ENCODE measurements around the gene DOC2A. TPM values are rescaled to one million over a fixed set of nuclear protein-coding genes. Genes with fewer than 3 reads are reported as not detected.

The DOC2A gene
- total and polyA plus RNA-seq, 2 experiments from 2014 or later: 9.8 to 10.0 TPM

- no peak overlapping the region for H3K27ac ChIP-seq (ENCODE audit: low read depth)
- no peak overlapping the region for H2AFZ ChIP-seq
- no peaks in the 10 kb centered on the region; the same call in 1 of the 2 replicates for H4K20me1 ChIP-seq (replicated peaks; ENCODE audit: insufficient read depth)
- H3K79me2 ChIP-seq (replicated peaks; ENCODE audit: insufficient read depth): no peaks in the 10 kb centered on the region
- no peaks in the 10 kb centered on the region for H3K27me3 ChIP-seq (ENCODE audit: insufficient read depth)
- TF ChIP-seq POLR2AphosphoS5 (IDR thresholded peaks at IDR 0.05; ENCODE audit: low read depth): no peak
- TF ChIP-seq CREB1 (CRISPR knock-in tag; IDR thresholded peaks at IDR 0.05; ENCODE audit: low read depth): no peak
- no peak for TF ChIP-seq CTCF (conservative IDR thresholded peaks at IDR 0.05; ENCODE audit: low read depth in 2 of 2)
- TF ChIP-seq JUNB (IDR thresholded peaks at IDR 0.05; ENCODE audit: unreplicated experiment): no peak
- DNase-seq (ENCODE audit: low spot score): no peak
- H3K27me3 Mint-ChIP-seq (ENCODE audit: insufficient read depth, low read depth, poor library complexity): peaks cover 5% of the 10 kb centered on the region
- peaks cover 71% of the 10 kb centered on the region for H3K36me3 Mint-ChIP-seq (ENCODE audit: low read depth)
- no peak overlapping the region; the same call in 2 of the 3 replicates for H3K4me3 Mint-ChIP-seq
- ATAC-seq: no peak
- H3K4me1 Mint-ChIP-seq: no peaks in the 10 kb centered on the region; the same call in 2 of the 3 replicates
- H3K4me3 ChIP-seq: no peak overlapping the region
- H3K9me3 Mint-ChIP-seq: no peaks in the 10 kb centered on the region; the same call in 1 of the 3 replicates
- no peaks in the 10 kb centered on the region for H3K4me1 ChIP-seq (ENCODE audit: insufficient read depth)
- H3K4me2 ChIP-seq: no peak overlapping the region
- no peaks in the 10 kb centered on the region for H3K9me2 ChIP-seq (ENCODE audit: insufficient read depth)
- no peaks in the 10 kb centered on the region for H3F3A ChIP-seq (replicated peaks; ENCODE audit: low read depth)
- no peak overlapping the region for H3K27ac Mint-ChIP-seq
- H3K36me3 ChIP-seq (ENCODE audit: insufficient read depth): peaks cover 29% of the 10 kb centered on the region
Observed at GRCh38 chr16:29984137-29984763, 26.6 kb downstream of the DOC2A start.

- Histone ChIP-seq H3F3A (replicated peaks; ENCODE audit: low read depth) (no peaks in the 10 kb centered on the region), H3K27me3 (ENCODE audit: insufficient read depth) (no peaks in the 10 kb centered on the region), H3K36me3 (ENCODE audit: insufficient read depth) (peaks cover 29% of the 10 kb centered on the region), H3K79me2 (replicated peaks; ENCODE audit: insufficient read depth) (no peaks in the 10 kb centered on the region), H4K20me1 (replicated peaks; ENCODE audit: insufficient read depth) (no peaks in the 10 kb centered on the region; the same call in 1 of the 2 replicates), H3K4me1 (ENCODE audit: insufficient read depth) (no peaks in the 10 kb centered on the region), H3K9me2 (ENCODE audit: insufficient read depth) (no peaks in the 10 kb centered on the region), H3K4me3 (no peak overlapping the region), H3K4me2 (no peak overlapping the region), H2AFZ (no peak overlapping the region), H3K27ac (ENCODE audit: low read depth) (no peak overlapping the region)
- Mint-ChIP-seq H3K36me3 (ENCODE audit: low read depth) (peaks cover 69% of the 10 kb centered on the region), H3K4me1 (no peaks in the 10 kb centered on the region; the same call in 2 of the 3 replicates), H3K27me3 (ENCODE audit: insufficient read depth, low read depth, poor library complexity) (peaks cover 5% of the 10 kb centered on the region), H3K4me3 (no peak overlapping the region; the same call in 2 of the 3 replicates), H3K27ac (no peak overlapping the region), H3K9me3 (no peaks in the 10 kb centered on the region; the same call in 2 of the 3 replicates)
- ATAC-seq: no peak
- DNase-seq (ENCODE audit: low spot score): no peak
- no peak for TF ChIP-seq CREB1 (CRISPR knock-in tag; IDR thresholded peaks at IDR 0.05; ENCODE audit: low read depth)
- TF ChIP-seq STAT1 (IDR thresholded peaks at IDR 0.05; ENCODE audit: unreplicated experiment): no peak
- no peak for TF ChIP-seq ZNF462 (CRISPR knock-in tag; IDR thresholded peaks at IDR 0.05)
- TF ChIP-seq JUNB (IDR thresholded peaks at IDR 0.05; ENCODE audit: unreplicated experiment): no peak
- no peak for TF ChIP-seq POLR2AphosphoS5 (IDR thresholded peaks at IDR 0.05; ENCODE audit: low read depth)
- TF ChIP-seq ZNF114 (CRISPR knock-in tag; IDR thresholded peaks at IDR 0.05): no peak
- TF ChIP-seq EZH2phosphoT487 (IDR thresholded peaks at IDR 0.05; ENCODE audit: unreplicated experiment): no peak
- no peak for TF ChIP-seq ETS1 (IDR thresholded peaks at IDR 0.05)
Observed at GRCh38 chr16:29983420-29984136, 27.2 kb downstream of the DOC2A start.

Data from GM23338 (cell line).